Measurements from ENCODE around the gene TMEM223. TPM values are rescaled to one million over a fixed set of nuclear protein-coding genes. Genes with fewer than 3 reads are reported as not detected.

TMEM223 gene
- total and polyA plus RNA-seq, 9 of the 15 experiments (the other 6 are each of a cell fraction or from before 2014, with no cell fraction given), result 5.9 to 34.5 (median 19.6) TPM

DNA sequence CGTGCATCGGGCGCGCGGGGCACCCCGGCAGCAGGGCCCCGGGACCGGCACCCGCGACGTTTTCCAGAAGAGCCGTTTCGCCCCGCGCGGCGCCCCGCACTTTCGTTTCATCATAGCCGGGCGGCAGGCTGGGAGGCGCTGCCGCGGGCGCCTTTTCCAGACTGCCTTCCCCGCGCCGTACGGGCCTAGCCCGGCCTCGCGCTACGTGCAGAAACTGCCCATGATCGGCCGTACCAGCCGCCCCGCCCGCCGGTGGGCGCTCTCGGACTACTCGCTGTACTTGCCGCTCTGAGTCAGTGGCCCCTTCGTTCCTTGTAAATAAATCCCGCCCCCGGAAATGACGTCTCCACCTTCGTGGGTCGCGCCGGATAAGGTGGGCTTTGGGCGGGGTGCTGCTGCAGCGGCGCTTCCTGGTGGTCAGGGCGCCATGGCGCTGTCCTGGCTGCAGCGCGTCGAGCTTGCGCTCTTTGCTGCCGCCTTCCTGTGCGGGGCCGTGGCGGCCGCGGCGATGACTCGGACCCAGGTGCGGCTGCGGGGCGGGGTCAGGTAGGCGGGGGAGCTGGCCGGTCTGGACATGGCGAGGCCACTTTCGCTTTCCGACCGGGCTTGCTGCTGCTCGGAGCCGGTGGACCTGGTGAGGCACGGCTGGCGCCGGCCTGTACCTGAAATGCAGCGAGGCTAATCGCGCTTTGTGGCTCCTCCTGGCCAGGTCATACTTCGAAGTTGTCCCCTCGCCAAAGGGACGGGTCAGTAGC, 4.6 kb downstream of the TMEM223 start, which contains the start of gene TMEM179B (continued):
- TF ChIP-seq CTCFL (IDR thresholded peaks at IDR 0.05; ENCODE audit: borderline replicate concordance, insufficient read depth, low read depth, low read length, poor library complexity, severe bottlenecking), result peak; percentile 10
- no peak for TF ChIP-seq ZNF668 (CRISPR knock-in tag; IDR thresholded peaks at IDR 0.05)
- no peak for TF ChIP-seq ZNF324 (CRISPR knock-in tag; IDR thresholded peaks at IDR 0.05)
- no peak for TF ChIP-seq HES1 (IDR thresholded peaks at IDR 0.05; ENCODE audit: low read depth)
- TF ChIP-seq EHMT2 (IDR thresholded peaks at IDR 0.05), result no peak
- no peak for TF ChIP-seq ZNF407 (IDR thresholded peaks at IDR 0.05; ENCODE audit: low read depth)
- TF ChIP-seq POLR2AphosphoS2 (IDR thresholded peaks at IDR 0.05; ENCODE audit: low read length), result peak; percentile 99
- peak; percentile 72; the same call in 1 of the 2 replicates for TF ChIP-seq ZC3H4 (CRISPR knock-in tag; IDR thresholded peaks at IDR 0.05; ENCODE audit: borderline replicate concordance)
- TF ChIP-seq NR2C2 (CRISPR knock-in tag; IDR thresholded peaks at IDR 0.05), result peak; percentile 88
- TF ChIP-seq NR2C2 (tag; IDR thresholded peaks at IDR 0.05), result peak; percentile 84
- peak; percentile 61 for TF ChIP-seq ATF1 (CRISPR knock-in tag; IDR thresholded peaks at IDR 0.05)
- peak; percentile 97 for TF ChIP-seq ATF1 (tag; IDR thresholded peaks at IDR 0.05)
- no peak for TF ChIP-seq PHB2 (IDR thresholded peaks at IDR 0.05; ENCODE audit: low read depth)
- no peak for TF ChIP-seq FOXO4 (CRISPR knock-in tag; IDR thresholded peaks at IDR 0.05)
- TF ChIP-seq MCM5 (IDR thresholded peaks at IDR 0.05; ENCODE audit: low read depth), result no peak
- no peak for TF ChIP-seq ZNF75A (CRISPR knock-in tag; IDR thresholded peaks at IDR 0.05)
- no peak for TF ChIP-seq ZKSCAN8 (CRISPR knock-in tag; IDR thresholded peaks at IDR 0.05)

All from K562 (cell line).